PC-3 (cell line): ENCODE results near the gene UGT1A3.
"Not testable (repeated sequence)": the region's sequence is repeated elsewhere in the genome, so short reads cannot be mapped to it uniquely, and the experiment has no call there.

Source experiments
- EZH2 ChIP-seq: fragments of 300-600 bp; sonication (generic); IDR thresholded peaks from one replicate; pipeline ENCODE4 v1.6.1; 2017; ENCODE audit warnings: antibody characterized with exemption, mild to moderate bottlenecking, low read length; ENCODE audit not compliant: unreplicated experiment
- TF ChIP-seq, protein P1 (sequence below): fragments of 300-600 bp; sonication (generic); conservative IDR thresholded peaks from 2 replicates; pipeline ENCODE4 v1.5.1; 2017; ENCODE audit warnings: antibody characterized with exemption, low read depth, mild to moderate bottlenecking, low read length

DNA sequence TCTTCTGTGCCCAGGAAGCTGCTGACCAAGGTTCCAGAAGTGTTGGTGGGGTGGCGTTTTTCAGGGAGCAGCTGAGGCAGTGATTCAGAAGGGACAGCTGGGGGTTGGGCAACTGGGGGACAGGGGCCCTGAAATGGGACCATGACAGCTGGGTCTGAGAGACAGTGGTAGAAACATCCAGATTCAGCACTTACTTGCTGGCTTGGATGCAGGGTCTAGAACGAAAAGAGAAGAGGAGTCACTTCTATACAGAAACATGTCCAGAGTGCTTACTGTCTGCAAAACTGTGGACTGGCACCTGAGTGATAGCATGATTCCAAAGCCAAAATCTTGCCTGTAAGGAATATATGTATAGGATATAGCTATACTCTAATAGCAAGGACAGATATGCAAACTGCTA is 17.0 kb downstream of the UGT1A3 start:
- TF ChIP-seq, protein P1, sequence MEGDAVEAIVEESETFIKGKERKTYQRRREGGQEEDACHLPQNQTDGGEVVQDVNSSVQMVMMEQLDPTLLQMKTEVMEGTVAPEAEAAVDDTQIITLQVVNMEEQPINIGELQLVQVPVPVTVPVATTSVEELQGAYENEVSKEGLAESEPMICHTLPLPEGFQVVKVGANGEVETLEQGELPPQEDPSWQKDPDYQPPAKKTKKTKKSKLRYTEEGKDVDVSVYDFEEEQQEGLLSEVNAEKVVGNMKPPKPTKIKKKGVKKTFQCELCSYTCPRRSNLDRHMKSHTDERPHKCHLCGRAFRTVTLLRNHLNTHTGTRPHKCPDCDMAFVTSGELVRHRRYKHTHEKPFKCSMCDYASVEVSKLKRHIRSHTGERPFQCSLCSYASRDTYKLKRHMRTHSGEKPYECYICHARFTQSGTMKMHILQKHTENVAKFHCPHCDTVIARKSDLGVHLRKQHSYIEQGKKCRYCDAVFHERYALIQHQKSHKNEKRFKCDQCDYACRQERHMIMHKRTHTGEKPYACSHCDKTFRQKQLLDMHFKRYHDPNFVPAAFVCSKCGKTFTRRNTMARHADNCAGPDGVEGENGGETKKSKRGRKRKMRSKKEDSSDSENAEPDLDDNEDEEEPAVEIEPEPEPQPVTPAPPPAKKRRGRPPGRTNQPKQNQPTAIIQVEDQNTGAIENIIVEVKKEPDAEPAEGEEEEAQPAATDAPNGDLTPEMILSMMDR = not testable (repeated sequence)
- not testable (repeated sequence) for TF ChIP-seq EZH2
